NCI-H1694 treated with DMSO at 0.1 percent for 48 hours (cell line): ENCODE measurements around the gene FLRT1.

Experiments used
- DNase-seq: peaks from one replicate; lab custom pipeline; 2025; lab: John Stamatoyannopoulos, UW

The FLRT1 gene

DNA sequence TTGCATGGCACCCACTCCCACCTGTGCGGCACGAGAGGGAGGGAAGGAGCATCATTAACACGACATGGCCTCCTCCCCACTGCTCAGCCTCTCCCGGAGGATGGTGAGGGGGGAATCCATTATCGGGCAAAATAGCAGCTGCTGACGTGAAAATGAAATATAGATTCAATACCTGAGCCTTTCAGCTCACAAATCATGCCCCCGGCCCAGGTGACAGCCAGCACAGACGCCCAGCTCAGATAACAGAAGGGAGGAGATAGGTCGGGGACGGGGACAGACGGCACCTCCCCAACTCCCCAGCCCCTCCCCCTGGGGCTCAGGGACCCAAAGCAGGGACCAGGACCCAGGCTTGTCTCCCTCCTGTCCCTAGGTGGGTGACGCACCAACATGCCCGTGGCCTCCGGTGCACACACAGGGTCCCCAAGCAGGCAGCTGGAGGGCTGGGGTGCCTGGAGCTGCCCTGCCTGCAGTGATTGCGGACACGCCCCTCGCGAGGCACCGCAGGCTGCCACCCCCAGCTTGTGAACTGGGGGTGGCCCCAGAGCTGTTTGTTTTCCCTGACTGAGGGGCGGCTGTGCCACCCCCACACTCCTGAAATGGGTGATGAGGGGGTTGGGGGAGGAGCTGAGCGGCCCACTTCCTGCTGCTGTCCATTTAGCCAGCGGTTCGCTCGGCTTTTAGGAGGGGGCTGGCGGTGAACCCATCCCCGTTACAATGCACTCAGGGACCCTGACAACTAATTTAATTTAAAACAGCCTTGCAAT, 31.7 kb downstream of the FLRT1 start:
- no peak for DNase-seq

DNA sequence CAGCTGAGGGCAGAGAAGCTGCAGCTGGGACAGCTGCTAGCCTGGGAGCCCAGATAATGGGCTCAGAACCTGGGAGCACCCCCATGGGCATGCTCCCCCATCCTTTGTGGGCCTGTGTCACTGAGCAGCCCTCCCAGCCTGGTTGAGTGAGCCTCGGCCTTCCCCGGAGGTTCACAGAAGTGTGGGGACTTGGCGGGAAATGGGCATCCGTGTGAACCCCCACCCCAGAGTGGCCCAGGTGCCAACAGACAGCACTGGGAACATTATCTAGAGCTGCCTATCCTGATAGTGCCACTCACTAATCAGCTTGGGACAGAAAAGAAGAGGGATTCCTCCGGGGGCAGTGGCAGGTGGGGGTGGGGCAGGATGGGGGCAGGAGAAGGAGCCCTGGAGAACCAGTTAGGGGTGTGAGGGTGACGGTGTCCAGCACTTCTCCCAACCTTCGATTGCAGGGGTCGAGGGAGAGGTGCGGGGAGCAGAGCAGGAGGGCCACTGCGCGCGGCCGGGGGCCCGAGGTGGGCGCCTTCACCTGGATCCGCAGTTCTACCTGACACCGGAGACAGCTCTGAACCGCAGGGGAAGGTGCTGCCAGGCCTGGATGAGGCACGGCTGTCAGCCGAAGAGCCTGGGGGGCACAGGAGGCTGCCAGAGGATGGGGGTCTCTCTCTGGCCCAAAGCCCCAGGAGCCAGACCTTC, 33.1 kb downstream of the FLRT1 start:
- DNase-seq, result no peak

DNA sequence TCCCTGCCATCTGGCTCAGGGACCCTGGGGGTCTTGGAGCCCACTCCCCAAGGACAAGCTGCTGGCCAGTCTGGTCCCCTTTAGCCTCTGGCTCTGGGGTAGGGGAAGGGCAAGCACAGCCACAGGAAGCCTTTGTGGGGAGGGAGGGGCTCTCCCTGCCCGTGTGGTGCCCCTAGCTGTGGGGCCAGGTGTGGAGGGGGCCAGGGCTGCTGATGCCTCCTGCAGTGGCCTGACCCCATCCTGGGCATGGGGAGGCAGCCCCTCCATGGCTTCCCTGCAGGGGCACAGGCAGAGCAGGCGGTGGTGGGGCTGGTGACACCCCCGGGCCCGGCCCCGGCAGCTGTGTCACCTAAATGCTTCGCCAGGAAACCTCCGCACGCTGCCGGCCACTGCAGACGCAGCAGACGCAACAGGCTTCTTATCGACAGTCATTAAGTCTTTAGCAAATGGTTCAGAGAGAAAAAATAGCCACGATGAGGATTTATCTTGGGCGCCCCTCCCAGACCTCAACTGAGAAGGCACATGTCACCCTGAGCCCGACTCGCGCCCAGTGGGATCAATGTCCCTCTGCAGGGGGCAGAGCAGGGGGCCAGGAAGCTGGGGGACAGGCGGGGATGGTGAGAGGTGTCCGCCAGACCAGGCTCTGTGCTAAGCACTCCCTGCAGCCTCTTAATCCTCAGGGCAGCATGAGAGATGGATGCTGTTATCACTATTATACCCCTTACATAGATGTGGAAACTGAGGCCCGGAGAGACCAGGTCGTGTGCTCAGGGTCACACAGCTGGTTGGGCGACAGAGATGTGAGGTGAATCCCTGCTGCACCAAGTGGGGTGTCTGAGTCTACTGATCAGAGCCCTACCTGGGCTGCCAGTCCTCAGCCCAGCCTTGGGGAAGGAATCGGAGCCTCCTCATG, 33.9 kb downstream of the FLRT1 start:
- no peak for DNase-seq

DNA sequence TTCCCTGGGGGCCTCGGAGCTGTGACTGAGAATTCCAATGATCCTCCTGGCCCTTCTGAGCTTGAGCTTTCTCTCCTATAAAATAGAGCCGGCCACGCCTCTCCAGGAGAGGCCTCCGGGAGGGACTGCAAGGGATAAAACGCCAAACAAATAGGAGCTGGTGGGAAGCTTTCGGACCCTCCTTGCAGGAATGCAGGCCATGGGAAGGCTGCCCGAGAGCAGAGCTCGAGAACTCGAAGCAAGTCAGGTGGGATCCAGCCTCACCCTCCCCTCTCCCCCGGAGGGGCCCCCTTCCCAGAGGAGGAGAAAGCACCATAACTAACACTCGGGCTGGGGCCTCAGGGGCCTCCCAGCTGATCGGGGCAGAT, 34.6 kb downstream of the FLRT1 start:
- no peak for DNase-seq

DNA sequence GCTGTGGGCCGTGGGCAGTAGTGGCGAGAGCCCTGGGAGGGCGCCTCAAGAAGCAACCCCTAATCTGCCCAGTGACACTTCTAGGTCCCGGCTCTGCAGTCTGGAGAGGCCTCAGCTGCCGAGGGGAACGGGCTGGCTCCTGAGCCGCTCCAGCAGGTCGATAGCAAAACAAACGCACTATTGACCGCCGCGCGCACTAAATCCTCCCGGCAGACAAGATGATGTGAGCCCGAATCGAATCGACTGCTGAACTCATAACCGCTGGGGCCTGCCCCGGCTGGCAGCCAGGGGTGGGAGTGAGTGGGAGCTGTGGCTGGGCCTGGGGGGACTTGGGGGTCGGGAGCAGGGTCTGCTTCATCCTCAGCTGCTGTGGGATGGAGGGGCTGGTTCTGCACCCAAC, 36.1 kb downstream of the FLRT1 start:
- DNase-seq, result no peak

DNA sequence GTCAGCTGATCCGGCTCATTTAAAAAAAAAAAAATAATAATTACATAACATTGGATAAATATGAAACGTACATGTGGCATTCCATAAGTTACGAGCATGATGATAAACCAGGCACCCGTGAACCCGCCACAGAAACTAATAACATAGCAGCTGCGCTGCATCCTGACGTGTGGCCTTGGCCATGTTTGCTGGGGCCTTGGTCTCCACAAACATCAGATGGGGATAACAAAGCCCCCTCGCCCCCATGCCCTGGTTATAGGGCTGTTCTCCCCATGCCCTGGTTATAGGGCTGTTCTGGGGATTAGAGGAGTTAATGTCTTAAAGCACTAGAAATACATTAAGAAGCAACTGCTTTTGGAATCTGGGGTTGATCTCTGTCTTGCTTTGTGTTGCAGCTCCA, 36.7 kb downstream of the FLRT1 start:
- DNase-seq, result no peak

DNA sequence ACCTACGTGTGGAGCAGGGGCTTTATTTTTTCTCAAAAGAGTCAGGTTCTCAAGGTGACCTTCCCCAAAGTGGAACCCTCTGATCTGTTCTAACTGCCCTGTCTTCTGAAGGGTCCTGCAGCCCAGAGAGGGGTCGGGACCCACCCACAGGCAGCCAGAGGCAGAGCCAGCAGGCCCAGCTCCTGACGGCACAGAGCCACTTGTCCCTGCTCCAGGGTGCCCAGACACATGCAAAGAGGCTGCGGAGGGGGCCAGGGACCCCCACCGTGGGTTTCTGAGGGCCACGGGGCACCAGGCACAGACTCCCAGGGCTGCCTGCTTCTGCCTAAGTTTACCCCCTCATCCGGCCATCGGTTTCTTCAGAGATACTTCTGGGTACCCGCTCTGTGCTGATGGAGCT, 37.1 kb downstream of the FLRT1 start:
- no peak for DNase-seq

DNA sequence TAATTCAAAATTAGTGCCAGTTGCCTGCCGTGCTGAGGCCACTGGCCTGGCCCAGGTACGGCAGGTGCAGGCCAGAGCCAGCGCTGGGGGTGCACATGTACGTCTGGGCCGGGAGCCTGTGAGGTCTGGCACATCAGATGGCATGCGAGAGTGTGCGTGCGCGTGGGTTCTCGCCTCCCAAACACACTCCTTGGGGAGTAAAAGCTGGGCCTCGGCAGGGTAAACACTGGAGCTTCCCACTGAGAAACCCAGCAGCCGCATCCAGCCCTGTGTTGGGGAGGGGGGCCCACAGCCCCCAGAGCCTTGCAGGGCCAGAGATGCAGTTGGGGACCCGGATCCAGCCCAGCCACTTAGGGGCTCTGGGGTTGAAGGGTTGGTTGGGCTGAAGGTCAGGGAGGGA, 37.8 kb downstream of the FLRT1 start:
- no peak for DNase-seq

DNA sequence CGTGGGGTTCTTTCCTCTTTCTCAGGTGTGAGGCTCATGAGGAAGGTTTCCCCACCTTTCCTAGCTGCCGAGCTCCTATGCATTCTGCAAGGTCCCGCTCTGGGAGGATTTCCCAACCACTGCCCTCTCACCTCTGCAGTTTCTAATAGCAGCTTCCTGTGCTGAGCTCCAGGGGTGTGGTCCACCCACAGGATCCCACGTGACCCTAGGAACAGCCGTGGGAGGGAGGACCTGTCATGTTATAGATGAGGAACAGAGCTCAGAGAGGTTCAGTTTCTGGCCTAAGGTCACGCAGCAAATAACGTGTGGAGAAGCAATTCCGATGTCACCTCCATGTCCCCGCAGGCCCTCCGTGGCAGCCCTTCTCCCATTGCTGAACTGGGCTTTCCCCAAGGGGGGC, 38.5 kb downstream of the FLRT1 start:
- no peak for DNase-seq

DNA sequence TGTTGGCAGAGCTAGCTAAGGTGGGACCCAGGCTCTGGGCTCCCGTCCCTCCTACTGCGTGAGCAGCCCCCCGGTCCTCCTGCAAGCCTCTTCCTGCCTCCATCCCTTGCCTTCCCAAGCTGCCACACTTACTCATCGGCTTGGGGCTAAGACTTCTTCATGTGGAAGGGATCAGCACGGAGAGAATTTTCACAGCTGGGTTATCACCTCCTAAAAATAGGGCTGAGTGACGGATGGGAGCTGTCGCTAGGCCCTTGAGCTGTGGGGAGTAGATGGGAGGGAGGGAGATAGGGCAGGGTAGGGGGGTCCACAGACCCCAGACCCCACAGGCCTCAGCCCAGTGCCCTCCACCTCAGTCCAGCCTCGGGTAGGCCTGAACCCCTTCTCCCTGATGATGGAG, 41.0 kb downstream of the FLRT1 start:
- DNase-seq, result no peak

DNA sequence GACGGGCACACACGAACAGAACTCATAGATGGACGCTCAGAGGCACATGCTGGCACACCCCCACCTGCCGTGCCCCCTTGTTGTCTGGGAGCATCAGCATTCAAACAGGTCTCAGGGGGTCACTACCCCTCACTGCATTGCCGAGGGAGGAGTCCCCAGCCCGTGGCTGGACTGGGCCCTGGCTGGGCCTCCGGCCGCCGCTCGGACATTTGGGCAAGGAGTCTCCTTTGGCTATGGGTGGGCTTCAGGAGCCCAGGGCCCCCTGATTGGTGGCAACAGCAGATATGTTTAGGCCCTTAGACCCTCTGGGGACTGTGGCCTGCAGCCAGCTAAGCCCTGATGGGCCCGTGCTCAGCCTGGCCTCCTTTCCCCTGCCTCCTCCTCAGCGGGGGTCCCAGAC, 41.9 kb downstream of the FLRT1 start:
- DNase-seq, result no peak

DNA sequence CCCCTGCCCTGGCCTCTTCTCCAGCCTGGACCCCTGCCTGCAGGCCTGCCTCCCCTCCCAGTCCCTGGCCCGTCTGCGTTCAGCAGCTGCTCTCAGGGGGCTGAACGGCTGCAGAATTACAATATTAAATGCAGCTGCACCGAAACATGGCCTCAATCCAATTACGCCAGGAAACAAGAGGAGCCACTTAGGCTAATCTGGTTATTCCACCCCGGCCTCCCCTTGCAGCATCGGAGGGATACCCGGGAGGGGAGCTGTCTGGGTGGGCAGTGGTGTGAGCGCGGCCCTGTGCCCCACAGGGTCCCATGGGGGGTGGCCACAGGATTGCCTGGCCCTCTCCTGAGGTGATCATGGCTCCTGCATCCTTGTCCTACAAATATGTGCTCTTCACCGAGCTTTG, 42.6 kb downstream of the FLRT1 start:
- DNase-seq, result no peak

DNA sequence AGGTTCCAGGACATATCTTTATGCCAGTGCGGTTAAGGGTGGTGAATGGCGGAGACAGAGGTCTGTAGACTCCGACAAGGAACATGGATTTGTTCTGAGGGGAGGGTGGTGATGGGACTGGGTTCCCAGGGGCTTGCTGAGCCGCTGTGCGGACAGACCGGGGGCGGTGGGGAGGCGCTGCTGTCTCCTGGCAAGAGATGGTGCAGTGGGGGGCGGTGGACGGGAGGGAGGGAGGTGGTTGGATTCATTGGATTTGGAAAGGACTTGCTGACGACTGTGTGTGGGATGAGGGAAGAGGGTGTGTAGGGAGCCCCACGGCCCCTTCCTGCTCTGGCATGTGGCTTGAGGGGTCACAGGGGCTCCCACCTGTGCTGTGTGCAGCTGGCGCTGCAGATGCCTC, 43.2 kb downstream of the FLRT1 start:
- no peak for DNase-seq

DNA sequence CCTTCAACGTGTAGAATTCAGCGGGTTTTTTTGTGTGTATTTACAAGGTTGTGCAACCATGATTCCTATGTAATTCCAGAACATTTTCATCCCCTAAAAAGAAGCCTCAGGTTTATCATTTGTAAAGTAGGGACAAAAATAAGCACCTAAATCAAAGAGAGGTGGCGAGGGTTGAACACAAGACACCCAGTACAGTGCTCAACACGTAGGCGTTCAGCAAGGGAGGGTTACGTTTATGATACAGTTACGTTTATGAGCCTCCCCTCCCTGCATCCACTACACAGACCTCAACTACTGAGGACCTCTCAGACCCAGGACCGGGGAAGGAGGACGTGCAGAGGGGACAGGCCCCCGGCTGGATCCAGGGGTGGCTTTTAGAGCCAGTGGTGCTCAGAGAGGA, 44.7 kb downstream of the FLRT1 start:
- DNase-seq, result no peak

DNA sequence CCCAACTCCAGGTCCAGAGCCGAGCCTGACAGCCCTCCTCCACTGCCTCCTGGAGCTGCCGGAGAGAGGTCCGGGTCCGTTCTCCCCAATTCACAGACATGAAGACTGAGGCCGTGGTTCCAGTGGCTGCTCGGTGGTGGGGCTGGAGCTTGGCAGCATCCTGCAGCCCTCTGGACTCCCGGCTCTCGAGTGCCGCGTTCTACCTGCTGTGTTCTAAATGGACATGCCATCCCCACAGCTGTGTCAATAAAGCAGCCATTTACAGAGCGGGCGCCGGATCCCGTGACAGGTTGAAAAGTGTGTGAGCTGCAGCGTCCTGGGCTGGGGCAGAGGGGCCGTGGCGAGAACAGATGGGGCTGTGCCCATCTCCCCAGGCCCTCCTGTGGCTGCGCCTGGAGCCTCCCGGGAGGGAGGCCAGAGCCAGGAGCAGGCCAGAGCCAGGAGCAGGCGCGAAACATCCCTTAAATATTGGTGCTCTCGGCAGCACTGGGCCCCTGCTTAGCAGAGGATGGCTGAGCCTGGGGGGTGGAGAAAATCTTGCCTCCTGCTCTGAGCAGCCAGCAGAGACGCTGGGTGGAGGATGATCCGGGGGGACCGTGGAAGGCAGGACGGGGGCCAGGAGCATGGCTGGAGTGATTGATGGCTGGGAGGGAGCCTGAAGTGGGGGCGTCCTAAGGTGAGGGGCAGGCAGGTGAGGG, 46.2 kb downstream of the FLRT1 start:
- no peak for DNase-seq

DNA sequence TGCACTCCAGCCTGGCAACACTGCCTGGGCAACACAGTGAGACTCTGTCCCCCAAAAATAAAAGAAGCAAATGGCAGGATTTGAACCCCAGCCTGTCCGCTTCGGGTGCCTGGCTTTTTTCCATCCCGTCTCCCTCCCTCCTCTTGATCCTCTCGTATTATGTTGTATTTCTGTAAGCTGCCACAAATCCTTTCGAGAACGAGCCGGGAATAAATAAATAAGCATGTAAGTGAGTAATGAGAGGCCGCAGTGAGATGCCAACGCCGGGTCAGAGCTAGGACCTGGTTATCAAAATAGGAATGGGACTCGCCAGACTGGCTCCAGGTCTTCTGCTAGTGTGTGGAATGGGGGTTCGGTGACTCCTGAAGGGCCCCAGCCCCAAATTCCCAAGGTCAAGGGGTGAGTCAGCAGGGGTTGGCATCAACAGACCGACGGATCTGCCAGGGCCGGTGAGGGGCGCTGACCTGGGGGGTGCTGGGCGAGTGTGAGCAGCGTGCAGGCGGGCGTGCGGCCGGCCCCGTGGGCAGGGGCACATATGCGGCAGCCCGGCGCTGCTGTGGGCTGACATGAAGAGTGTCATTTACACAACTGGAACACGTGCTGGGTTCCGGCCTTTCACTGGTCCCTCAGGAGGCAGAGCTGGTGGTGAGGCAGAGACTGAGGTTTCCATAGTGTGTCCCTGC, 47.8 kb downstream of the FLRT1 start:
- no peak for DNase-seq

DNA sequence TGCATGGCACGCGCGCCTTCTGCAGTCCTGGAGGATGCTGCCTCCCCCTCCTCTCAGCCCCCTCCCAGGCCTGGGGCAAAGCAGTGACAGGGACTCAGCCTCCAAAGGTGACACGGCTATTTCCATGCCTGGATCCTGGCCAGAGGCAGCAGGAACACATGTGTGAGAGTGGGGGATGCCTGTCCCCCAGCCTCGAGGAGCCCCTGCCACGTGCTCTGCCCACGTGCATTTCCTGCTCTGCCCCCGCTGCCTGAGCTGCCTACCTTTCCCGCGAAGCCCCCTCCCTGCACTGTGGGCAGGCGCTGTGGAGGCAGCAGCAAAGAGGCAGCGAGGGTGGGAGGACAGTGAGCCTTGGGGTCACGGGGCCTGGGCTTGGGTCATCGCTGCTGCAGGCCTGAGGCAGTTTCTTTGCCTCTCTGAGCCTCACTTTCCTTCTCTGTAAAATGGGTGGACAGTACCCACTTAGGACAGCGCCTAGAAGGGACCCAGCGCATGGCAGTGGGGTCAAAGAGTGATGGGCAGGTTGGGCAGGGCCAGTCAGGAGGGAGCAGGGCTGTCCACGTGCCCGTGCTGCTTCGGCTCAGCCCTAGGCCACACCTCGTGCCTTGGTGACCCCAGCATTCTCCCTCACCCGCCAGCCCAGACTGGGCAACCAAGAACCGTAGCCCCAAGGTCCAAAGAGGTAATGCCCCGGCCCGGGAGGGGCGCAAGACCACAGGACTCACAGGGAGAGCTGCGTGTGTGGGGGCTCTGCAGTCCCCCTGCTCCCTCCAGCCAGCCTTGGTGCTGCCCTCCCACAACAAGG, 48.6 kb downstream of the FLRT1 start:
- no peak for DNase-seq

DNA sequence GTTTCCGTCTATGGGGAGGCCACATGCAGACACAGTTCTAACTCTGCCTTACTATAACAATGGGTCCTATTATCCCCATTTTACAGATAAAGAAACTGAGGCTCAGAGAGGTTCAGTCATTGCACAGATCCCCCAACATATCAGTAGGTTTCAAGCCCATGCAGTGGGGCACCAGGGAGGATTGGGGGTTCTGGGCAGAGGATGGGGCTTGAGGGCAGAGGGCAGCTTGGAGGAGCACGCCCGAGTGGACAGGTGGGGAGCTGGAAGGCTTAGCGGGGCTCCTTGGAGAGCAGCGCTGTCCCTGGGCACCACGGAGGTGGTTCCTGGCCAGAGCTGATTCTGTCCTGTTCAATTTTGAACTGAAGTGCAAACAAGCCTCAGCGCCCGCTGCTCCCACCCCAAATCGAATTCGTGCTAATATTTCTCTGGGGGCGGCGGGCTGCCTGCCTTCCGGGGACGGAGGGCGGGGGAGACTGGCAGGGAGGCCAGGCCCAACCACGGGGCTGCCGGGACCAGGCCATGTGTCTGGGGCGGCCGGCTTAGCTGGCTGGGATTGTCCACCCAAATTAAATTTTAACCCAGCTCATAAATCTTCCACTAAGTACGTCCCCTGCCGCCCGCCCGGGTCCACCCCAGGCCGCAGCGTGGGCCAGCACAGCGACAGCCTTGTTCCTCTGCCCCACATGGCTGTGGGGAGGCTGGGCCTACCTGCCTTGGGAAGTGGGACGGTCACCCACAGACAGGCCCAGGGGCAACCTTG, 49.4 kb downstream of the FLRT1 start:
- no peak for DNase-seq
